ENCODE measurements around the gene NACC2. TPM values are rescaled to one million over a fixed set of nuclear protein-coding genes. Genes with fewer than 3 reads are reported as not detected.

The NACC2 gene
- total RNA-seq, 2 donors from 2014 or later, result 24.5 to 55.2 TPM

DNA sequence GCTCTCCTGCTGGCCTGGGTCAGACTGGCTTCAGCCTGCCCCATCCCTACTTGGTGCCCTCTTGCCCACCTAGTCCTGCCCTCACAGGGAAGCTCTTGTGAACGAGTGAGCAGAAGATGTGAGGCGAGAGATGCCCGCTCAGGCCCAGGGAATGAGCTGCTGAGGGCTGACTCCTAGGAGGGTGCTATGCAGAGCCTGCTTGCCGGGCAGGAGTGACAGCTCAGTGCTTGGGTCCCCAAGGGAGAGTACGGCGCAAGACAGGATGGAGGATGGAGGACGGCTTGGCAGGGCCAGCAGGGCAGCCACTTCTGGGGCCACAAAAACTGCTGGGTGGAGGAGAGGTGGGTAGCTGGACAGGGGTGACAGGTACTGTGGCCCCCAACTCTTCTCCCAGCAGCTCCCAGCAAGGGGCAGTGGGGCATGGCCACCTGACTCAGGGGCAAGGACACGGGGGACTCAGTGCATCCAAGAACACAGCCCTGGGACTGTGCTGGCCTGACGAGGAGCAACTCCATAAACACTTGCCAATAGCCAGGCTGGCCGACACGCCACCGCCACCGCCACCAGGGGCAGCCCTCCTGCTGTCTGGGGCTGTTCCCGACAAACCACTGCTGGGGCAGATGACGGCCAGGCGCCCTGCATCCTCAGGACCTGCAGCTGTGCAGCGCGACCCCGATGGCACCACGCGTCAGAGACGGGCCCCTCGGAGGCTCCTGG is 78.4 kb downstream of the NACC2 start:
- TF ChIP-seq, protein P1, sequence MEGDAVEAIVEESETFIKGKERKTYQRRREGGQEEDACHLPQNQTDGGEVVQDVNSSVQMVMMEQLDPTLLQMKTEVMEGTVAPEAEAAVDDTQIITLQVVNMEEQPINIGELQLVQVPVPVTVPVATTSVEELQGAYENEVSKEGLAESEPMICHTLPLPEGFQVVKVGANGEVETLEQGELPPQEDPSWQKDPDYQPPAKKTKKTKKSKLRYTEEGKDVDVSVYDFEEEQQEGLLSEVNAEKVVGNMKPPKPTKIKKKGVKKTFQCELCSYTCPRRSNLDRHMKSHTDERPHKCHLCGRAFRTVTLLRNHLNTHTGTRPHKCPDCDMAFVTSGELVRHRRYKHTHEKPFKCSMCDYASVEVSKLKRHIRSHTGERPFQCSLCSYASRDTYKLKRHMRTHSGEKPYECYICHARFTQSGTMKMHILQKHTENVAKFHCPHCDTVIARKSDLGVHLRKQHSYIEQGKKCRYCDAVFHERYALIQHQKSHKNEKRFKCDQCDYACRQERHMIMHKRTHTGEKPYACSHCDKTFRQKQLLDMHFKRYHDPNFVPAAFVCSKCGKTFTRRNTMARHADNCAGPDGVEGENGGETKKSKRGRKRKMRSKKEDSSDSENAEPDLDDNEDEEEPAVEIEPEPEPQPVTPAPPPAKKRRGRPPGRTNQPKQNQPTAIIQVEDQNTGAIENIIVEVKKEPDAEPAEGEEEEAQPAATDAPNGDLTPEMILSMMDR (IDR thresholded peaks at IDR 0.05), result no peak
- TF ChIP-seq POLR2AphosphoS5 (IDR thresholded peaks at IDR 0.05), result no peak
- no peak for TF ChIP-seq POLR2A (IDR thresholded peaks at IDR 0.05)
- intact Hi-C loops (cut with DNase I), result no loop called here
- no peaks in the 10 kb centered on the region for H3K9me3 ChIP-seq
- H3K27ac ChIP-seq, result no peak overlapping the region
- H3K4me1 ChIP-seq (replicated peaks), result no peaks in the 10 kb centered on the region
- no peaks in the 10 kb centered on the region for H3K27me3 ChIP-seq (replicated peaks; ENCODE audit: insufficient read depth)
- DNase-seq (ENCODE audit: low spot score), result no peak
- H3K4me3 ChIP-seq, result no peak overlapping the region
- WGBS, result 95% methylated on average over 13 of the region's 23 CpGs
- no peaks in the 10 kb centered on the region for H3K36me3 ChIP-seq

DNA sequence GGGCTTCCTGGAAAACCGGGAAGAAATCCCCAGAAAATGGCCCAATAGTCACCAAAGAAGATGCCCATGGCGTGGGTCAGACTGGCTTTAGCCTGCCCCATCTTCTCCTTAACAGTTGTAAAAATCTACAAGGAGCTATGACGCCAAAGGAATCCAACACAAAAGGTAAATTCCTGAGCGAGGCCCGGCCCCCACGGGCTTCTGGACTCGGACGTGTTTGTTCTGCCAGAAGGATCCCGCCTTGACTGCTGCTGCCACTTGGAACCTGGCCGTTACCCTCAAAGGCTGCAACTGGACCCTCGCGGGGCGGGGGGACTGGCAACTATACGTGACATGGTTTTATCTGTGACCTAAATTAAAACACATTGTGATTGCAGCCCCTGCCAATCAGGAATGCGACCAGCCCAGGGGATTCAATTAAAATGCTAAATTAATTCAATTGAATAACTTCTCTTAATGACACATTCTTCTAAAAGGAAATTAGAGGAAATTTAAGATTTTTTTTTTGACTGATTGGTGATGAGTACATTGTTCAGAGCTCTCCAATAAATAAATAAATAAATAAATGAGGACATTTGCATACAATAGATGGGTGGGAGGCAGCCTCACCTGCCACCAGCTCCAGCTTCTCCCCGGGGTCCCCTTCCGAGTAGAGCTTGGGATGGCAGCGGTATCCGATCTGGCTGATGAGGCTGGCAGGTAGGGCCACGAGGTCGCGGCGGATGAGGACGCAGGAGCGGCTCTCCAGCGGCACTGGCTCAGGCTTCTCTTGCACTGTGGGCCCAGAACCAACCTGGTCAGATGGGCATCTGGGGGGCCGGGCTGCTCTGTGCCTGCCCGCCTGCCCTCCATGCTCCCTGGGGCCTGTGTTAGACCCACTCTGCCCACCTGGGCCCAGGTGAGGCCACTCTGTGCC is 79.2 kb downstream of the NACC2 start:
- Histone ChIP-seq H3K4me3 (no peak overlapping the region), H3K27me3 (replicated peaks; ENCODE audit: insufficient read depth) (no peaks in the 10 kb centered on the region), H3K9me3 (no peaks in the 10 kb centered on the region), H3K27ac (no peak overlapping the region), H3K4me1 (replicated peaks) (no peaks in the 10 kb centered on the region), H3K36me3 (no peaks in the 10 kb centered on the region)
- 73% methylated on average over 27 of the region's 28 CpGs for WGBS
- intact Hi-C loops (cut with DNase I), result no loop called here
- no peak for DNase-seq (ENCODE audit: low spot score)
- TF ChIP-seq POLR2A (IDR thresholded peaks at IDR 0.05), result no peak
- TF ChIP-seq POLR2AphosphoS5 (IDR thresholded peaks at IDR 0.05), result no peak
- TF ChIP-seq, protein P1 (IDR thresholded peaks at IDR 0.05), result no peak

DNA sequence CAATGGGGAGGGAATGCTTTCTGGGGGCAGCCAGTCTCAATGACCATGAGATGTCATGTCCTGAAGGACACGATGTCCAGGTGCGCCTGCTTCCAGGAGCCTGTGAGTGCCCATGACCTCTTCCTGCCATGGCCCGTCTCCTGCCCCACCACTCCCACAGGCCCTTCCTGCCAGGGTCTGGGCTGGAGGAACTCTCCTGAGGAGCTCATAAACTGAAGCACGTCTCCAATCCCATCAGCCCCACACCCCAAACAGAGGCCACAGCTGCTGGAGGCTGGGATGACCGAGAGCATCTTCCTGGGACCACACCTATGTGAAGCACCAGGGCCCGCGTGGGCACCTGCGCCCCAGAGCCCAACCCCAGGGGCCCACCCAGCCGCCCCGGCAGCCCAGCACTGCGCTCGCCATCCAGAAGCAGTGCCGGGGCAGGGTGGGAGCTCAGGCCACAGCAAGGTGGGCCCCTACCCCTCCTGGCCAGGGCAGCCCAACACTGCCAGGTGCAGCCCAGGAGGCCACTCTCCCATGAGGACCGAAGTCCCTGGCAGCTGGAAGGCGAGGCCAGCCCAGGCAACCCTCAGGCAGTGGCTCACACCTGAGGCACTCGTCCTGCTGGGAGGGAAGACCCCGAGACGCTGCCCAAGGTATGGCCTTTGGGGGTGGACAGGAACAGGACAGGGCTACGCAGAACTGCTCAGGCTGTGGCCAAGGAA is 80.0 kb downstream of the NACC2 start:
- 73% methylated on average over 16 of the region's 19 CpGs for WGBS
- Histone ChIP-seq H3K36me3 (no peaks in the 10 kb centered on the region), H3K27ac (no peak overlapping the region), H3K4me1 (replicated peaks) (no peaks in the 10 kb centered on the region), H3K4me3 (no peak overlapping the region), H3K9me3 (no peaks in the 10 kb centered on the region), H3K27me3 (replicated peaks; ENCODE audit: insufficient read depth) (no peaks in the 10 kb centered on the region)
- TF ChIP-seq, protein P1 (IDR thresholded peaks at IDR 0.05), result no peak
- no peak for TF ChIP-seq POLR2A (IDR thresholded peaks at IDR 0.05)
- no peak for TF ChIP-seq POLR2AphosphoS5 (IDR thresholded peaks at IDR 0.05)
- intact Hi-C loops (cut with DNase I), result no loop called here
- DNase-seq (ENCODE audit: low spot score), result no peak

DNA sequence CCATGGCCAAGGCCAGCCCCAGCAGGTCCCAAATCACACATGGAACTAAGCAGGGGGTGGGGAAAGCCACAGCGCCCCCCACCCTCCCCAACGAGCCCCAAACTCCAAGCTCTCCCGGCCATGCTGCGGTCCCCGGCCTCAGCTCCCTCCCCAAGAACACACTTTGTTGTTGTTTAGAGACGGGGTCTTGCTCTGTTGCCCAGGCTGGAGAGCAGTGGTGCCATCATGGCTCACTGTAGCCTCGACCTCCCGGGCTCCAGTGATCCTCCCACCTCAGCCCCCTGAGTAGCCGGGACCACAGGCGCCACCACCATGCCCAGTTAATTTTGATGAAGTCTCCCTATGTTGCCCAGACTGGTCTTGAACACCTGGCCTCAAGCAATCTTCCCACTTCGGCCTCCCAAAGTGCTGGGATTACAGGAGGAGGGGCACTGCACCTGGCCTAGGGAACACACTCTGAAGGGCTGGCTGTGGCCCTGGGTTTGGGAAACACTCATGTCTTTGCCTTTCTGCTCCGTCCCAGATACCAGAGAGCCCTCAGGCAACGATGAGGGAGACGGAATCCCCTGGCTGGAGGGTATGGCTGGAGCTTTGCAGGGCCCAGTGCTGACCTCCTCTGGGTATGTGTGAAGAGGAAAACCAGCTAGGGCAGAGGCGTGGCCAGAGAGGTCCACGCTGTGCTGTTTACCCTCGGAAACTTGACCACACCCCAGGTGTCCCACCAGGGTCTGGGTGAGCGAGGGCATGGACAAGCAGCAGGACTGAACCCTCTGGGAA is 80.8 kb downstream of the NACC2 start:
- Histone ChIP-seq H3K9me3 (no peaks in the 10 kb centered on the region), H3K36me3 (no peaks in the 10 kb centered on the region), H3K4me3 (no peak overlapping the region), H3K27ac (no peak overlapping the region), H3K27me3 (replicated peaks; ENCODE audit: insufficient read depth) (no peaks in the 10 kb centered on the region), H3K4me1 (replicated peaks) (no peaks in the 10 kb centered on the region)
- TF ChIP-seq POLR2AphosphoS5 (IDR thresholded peaks at IDR 0.05) (no peak), POLR2A (IDR thresholded peaks at IDR 0.05) (no peak)
- TF ChIP-seq, protein P1 (IDR thresholded peaks at IDR 0.05), result no peak
- no peak for DNase-seq (ENCODE audit: low spot score)
- 89% methylated on average over 18 of the region's 18 CpGs for WGBS
- intact Hi-C loops (cut with DNase I), result no loop called here

Data from prostate gland (tissue), 2 donors.